Heart left ventricle (tissue), 16 donors: Measurements from ENCODE around the gene CTRB1. TPM values are rescaled to one million over a fixed set of nuclear protein-coding genes. Genes with fewer than 3 reads are reported as not detected.
"Not testable (repeated sequence)": the region's sequence is repeated elsewhere in the genome, so short reads cannot be mapped to it uniquely, and the experiment has no call there.

Experiments
- ATAC-seq, 4 donors: fragments of 200-7000 bp; cut with Tn5 transposase; one replicate each; pipeline ENCODE4 v1.9.1; 2020 to 2022; ENCODE audit warnings: moderate library complexity in 4 of 4, mild to moderate bottlenecking in 3 of 4, moderate number of reproducible peaks in 1 of 4
- DNase-seq, 5 donors: peaks; one replicate each; pipeline ENCODE4 v3.0.0-alpha.2; 2020
- H3K27ac ChIP-seq, 12 donors: fragments of 200-600 bp; sonication (generic) in 4 of 12; one replicate each; pipeline versions ENCODE4 v1.5.0 to v1.8.0; 2016 to 2022; ENCODE audit warnings: mild to moderate bottlenecking in 2 of 12
- H3K27me3 ChIP-seq, 9 donors: fragments of 200-600 bp; sonication (generic) in 2 of 9; one replicate each; pipeline versions ENCODE4 v1.5.1 to v1.8.0; 2016 to 2022; ENCODE audit warnings: mild to moderate bottlenecking in 3 of 9
- H3K36me3 ChIP-seq, 9 donors: fragments of 200-600 bp; sonication (generic) in 2 of 9; one replicate each; pipeline versions ENCODE4 v1.5.0 to v1.8.0; 2018 to 2022; ENCODE audit warnings: mild to moderate bottlenecking in 2 of 9
- H3K4me1 ChIP-seq, 12 donors: fragments of 200-600 bp; sonication (generic) in 4 of 12; one replicate each; pipeline versions ENCODE4 v1.5.0 to v1.8.0; 2016 to 2022; ENCODE audit warnings: mild to moderate bottlenecking in 3 of 12
- H3K4me3 ChIP-seq, 12 donors: fragments of 200-600 bp; sonication (generic) in 4 of 12; one replicate each; pipeline versions ENCODE4 v1.5.0 to v1.8.0; 2017 to 2022; ENCODE audit warnings: mild to moderate bottlenecking in 9 of 12, moderate library complexity in 4 of 12
- H3K9me3 ChIP-seq, 12 donors: fragments of 200-600 bp; sonication (generic) in 4 of 12; one replicate each; pipeline versions ENCODE4 v1.5.0 to v1.8.0; 2016 to 2022; ENCODE audit warnings: mild to moderate bottlenecking in 1 of 12
- CTCF ChIP-seq, 12 donors: fragments of 200-600 bp; sonication (generic) in 4 of 12; IDR thresholded peaks; one replicate each; pipeline versions ENCODE4 v1.5.0 to v1.8.0; 2018 to 2022; ENCODE audit warnings: antibody characterized with exemption in 12 of 12, mild to moderate bottlenecking in 5 of 12
- POLR2A ChIP-seq, 2 donors: fragments of 450-650 bp; IDR thresholded peaks; one replicate each; pipeline ENCODE4 v1.6.1; 2017; ENCODE audit warnings: antibody characterized with exemption in 2 of 2, mild to moderate bottlenecking in 2 of 2, moderate library complexity in 2 of 2
- WGBS, 4 donors: extraction: QIAGEN DNeasy Blood & Tissue Kit in 2 of 4; methylation state at CpG; one replicate each; pipeline versions ENCODE4 v1.1.5 to v1.1.7; 2013 to 2018; 5-methylcytosine and 5-hydroxymethylcytosine counted together
- intact Hi-C, 10 donors: fragments of 100-400 bp; cut with DNase I; formaldehyde crosslinking; loops; one replicate each; pipeline versions ENCODE4 v1.11.1 to v1.14.2; 2022
- polyA plus RNA-seq, 2 donors: library from polyadenylated mRNA; stranded (reverse); fragments of 200-250 nt; gene quantifications; one replicate each; pipeline ENCODE4 v1.2.3, GENCODE V29; 2013
- total RNA-seq, 9 donors: library from RNA; depleted of rRNA in 2 of 9; stranded (reverse); fragments of >200 nt in 2 of 9; fragmentation: NEBNext Ultra II Directional in 3 of 9; extraction: Animal tissue kit (Norgen Biotek cat#: 25700) in 3 of 9; gene quantifications; one replicate each; pipeline versions ENCODE4 v1.1.0 to v1.2.4, GENCODE V29; 2016 to 2023
- donor health status: ischemic (EF 13 %, LVEDD 7.1; RV severe dilation, severe dysfunction).
- donor health status: healthy with polysubstance abuse.
- donor health status: DM: no; HTN: yes; CAD: no.
- donor health status: DM: no; HTN: no; CAD: no.
- donor health status: ischemic (EF 25% LVEDD 6.9; RV normal size, moderate dysfunction).
- donor health status: ischemic (EF 25% LVEDD 5.7; RV mildly dilated, moderate dysfunction).
- donor health status: healthy.
- donor health status: DM: yes; HTN: yes; CAD: no.
- donor health status: ischemic (EF 35%, LVEDD 5.7; RV mildly dilated, moderate dysfunction).
- donor health status: nonischemic (EF 11% LVEDD 7.7; RV severe dilation, severe dysfunction).
- donor health status: DM: yes; HTN: yes; CAD: no.
- donor health status: PGD.
- donor health status: ischemic (EF 29% LVEDD 5.4; RV normal size, mild dysfunction).
- donor health status: nonischemic (EF 23%, LVEDD 6.1; RV moderate dilation, normal function).

The CTRB1 gene
- total and polyA plus RNA-seq, 11 donors: 0.64 to 3.7 (median 2.5) TPM; not detected in 5

- H3K36me3 ChIP-seq: no peaks in the 10 kb centered on the region
- no peaks in the 10 kb centered on the region for H3K27me3 ChIP-seq
- no peak for TF ChIP-seq CTCF (IDR thresholded peaks at IDR 0.05)
- TF ChIP-seq POLR2A (IDR thresholded peaks at IDR 0.05): no peak
- 86 to 96% (median 94%) methylated on average over 9 to 11 of the region's 11 CpGs for WGBS, 4 donors
- DNase-seq: peak in 1 of 5 donors; percentile 20
- H3K4me1 ChIP-seq: no peaks in the 10 kb centered on the region
- H3K9me3 ChIP-seq: no peaks in the 10 kb centered on the region
- no peak for ATAC-seq
- no peak overlapping the region for H3K27ac ChIP-seq
- no peak overlapping the region for H3K4me3 ChIP-seq
- intact Hi-C loops: loop anchor here in 8 of 10 donors (1.0 to 2.0 kb wide), 3 partner anchors 16 to 23 kb away; no protein-coding TSS in a partner anchor
Measured at GRCh38 chr16:75207831-75208230, 11.0 kb upstream of the CTRB1 start.

- no peak overlapping the region for H3K27ac ChIP-seq
- H3K4me1 ChIP-seq: no peaks in the 10 kb centered on the region
- intact Hi-C loops: loop anchor here in 1 of 10 donors (2.0 kb wide), 1 partner anchor 22 kb away; no protein-coding TSS in a partner anchor
- TF ChIP-seq POLR2A (IDR thresholded peaks at IDR 0.05) (no peak), CTCF (IDR thresholded peaks at IDR 0.05) (no peak)
- no peak overlapping the region for H3K4me3 ChIP-seq
- no peaks in the 10 kb centered on the region for H3K9me3 ChIP-seq
- H3K36me3 ChIP-seq: no peaks in the 10 kb centered on the region
- peak in 1 of 5 donors; percentile 33 for DNase-seq
- no peak for ATAC-seq
- H3K27me3 ChIP-seq: no peaks in the 10 kb centered on the region
- WGBS, 4 donors: 82 to 87% (median 85%) methylated on average over 10 to 13 of the region's 13 CpGs
Measured at GRCh38 chr16:75208242-75208825, 10.5 kb upstream of the CTRB1 start.

GRCh38 chr16:75208861-75209505 is 9.8 kb upstream of the CTRB1 start:
- H3K4me3 ChIP-seq: no peak overlapping the region
- ATAC-seq (no peak), DNase-seq (peak in 1 of 5 donors; percentile 55)
- no peak overlapping the region for H3K27ac ChIP-seq
- H3K36me3 ChIP-seq: no peaks in the 10 kb centered on the region
- intact Hi-C loops: loop anchor here in 1 of 10 donors (2.0 kb wide), 1 partner anchor 22 kb away; no protein-coding TSS in a partner anchor
- H3K9me3 ChIP-seq: no peaks in the 10 kb centered on the region
- TF ChIP-seq CTCF (IDR thresholded peaks at IDR 0.05) (no peak), POLR2A (IDR thresholded peaks at IDR 0.05) (no peak)
- H3K27me3 ChIP-seq: no peaks in the 10 kb centered on the region
- WGBS, 4 donors: 84 to 91% (median 86%) methylated on average over 25 to 27 of the region's 27 CpGs
- H3K4me1 ChIP-seq: no peaks in the 10 kb centered on the region

- not testable (repeated sequence) for ATAC-seq, H3K27ac ChIP-seq, H3K4me1 ChIP-seq, H3K36me3 ChIP-seq, H3K9me3 ChIP-seq, H3K27me3 ChIP-seq, H3K4me3 ChIP-seq
- peak in 1 of 5 donors; percentile 41 for DNase-seq
- 79 to 92% (median 91%) methylated on average over 7 of the region's 7 CpGs for WGBS, 4 donors
- intact Hi-C loops: loop anchor here in 1 of 10 donors (2.0 kb wide), 1 partner anchor 21 kb away; no protein-coding TSS in a partner anchor
Measured at GRCh38 chr16:75209514-75209913, 9.3 kb upstream of the CTRB1 start.
